H9 (cell line): Measurements from ENCODE around the gene CFC1B. TPM values are rescaled to one million over a fixed set of nuclear protein-coding genes. Genes with fewer than 3 reads are reported as not detected.
"Not testable (repeated sequence)": the region's sequence is repeated elsewhere in the genome, so short reads cannot be mapped to it uniquely, and the experiment has no call there.

Experiments used
- DNase-seq: peaks from one replicate; pipeline ENCODE4 v3.0.0-alpha.2; 2017
- H2AFZ ChIP-seq: one replicate; pipeline ENCODE4 v1.6.1; 2013; ENCODE audit warnings: mild to moderate bottlenecking, low read length, control low read depth, moderate library complexity
- H2AK5ac ChIP-seq: 2 replicates; pipeline ENCODE4 v1.6.1; 2013; ENCODE audit warnings: low read length, control low read depth, mixed read lengths; ENCODE audit not compliant: insufficient read length
- H2BK120ac ChIP-seq: one replicate; pipeline ENCODE4 v1.6.1; 2013; ENCODE audit warnings: low read depth, mild to moderate bottlenecking, low read length, control low read depth, inconsistent platforms; ENCODE audit not compliant: poor library complexity, severe bottlenecking
- H2BK12ac ChIP-seq: 2 replicates; pipeline ENCODE4 v1.6.1; 2013; ENCODE audit warnings: low read length, control low read depth, mixed read lengths, low read depth; ENCODE audit not compliant: insufficient read length
- H2BK15ac ChIP-seq: 2 replicates; pipeline ENCODE4 v1.6.1; 2013; ENCODE audit warnings: low read depth, low read length, control low read depth
- H2BK20ac ChIP-seq: one replicate; pipeline ENCODE4 v1.6.1; 2013; ENCODE audit warnings: low read depth, mild to moderate bottlenecking, low read length, control low read depth, inconsistent platforms; ENCODE audit not compliant: poor library complexity, severe bottlenecking
- H2BK5ac ChIP-seq: 2 replicates; pipeline ENCODE4 v1.6.1; 2013; ENCODE audit warnings: low read length, control low read depth, mixed read lengths; ENCODE audit not compliant: insufficient read length
- H3K14ac ChIP-seq: 2 replicates; pipeline ENCODE4 v1.6.1; 2013; ENCODE audit warnings: low read length, control low read depth; ENCODE audit not compliant: insufficient read depth
- H3K18ac ChIP-seq: 2 replicates; pipeline ENCODE4 v1.6.1; 2013; ENCODE audit warnings: low read depth, mild to moderate bottlenecking, mixed read lengths, low read length, control low read depth; ENCODE audit not compliant: insufficient read length
- H3K23ac ChIP-seq: 2 replicates; pipeline ENCODE4 v1.6.1; 2013; ENCODE audit warnings: low read length, control low read depth, mixed read lengths, low read depth; ENCODE audit not compliant: insufficient read length
- H3K23me2 ChIP-seq: 2 replicates; pipeline ENCODE4 v1.6.1; 2013; ENCODE audit warnings: low read depth, mild to moderate bottlenecking, mixed read lengths, low read length, control low read depth; ENCODE audit not compliant: insufficient read length, poor library complexity, severe bottlenecking
- H3K27ac ChIP-seq: 2 replicates; pipeline ENCODE4 v1.5.1; 2013; ENCODE audit warnings: low read length, control low read depth, mixed read lengths, low read depth; ENCODE audit not compliant: insufficient read length
- H3K27me3 ChIP-seq: 2 replicates; pipeline ENCODE4 v1.6.1; 2013; ENCODE audit warnings: low read length, control low read depth, inconsistent platforms; ENCODE audit not compliant: insufficient read depth
- H3K4ac ChIP-seq: 2 replicates; pipeline ENCODE4 v1.6.1; 2013; ENCODE audit warnings: low read depth, mild to moderate bottlenecking, control low read depth, inconsistent platforms, low read length, moderate library complexity
- H3K4me1 ChIP-seq: 2 replicates; pipeline ENCODE4 v1.6.1; 2013; ENCODE audit warnings: low read length, control low read depth, inconsistent platforms; ENCODE audit not compliant: insufficient read depth
- H3K4me2 ChIP-seq: 2 replicates; pipeline ENCODE4 v1.6.1; 2013; ENCODE audit warnings: low read length, control low read depth, mixed read lengths; ENCODE audit not compliant: insufficient read length, insufficient read depth
- H3K56ac ChIP-seq: 2 replicates; pipeline ENCODE4 v1.6.1; 2013; ENCODE audit warnings: low read depth, mild to moderate bottlenecking, mixed read lengths, low read length, control low read depth; ENCODE audit not compliant: insufficient read length
- H3K79me1 ChIP-seq: 2 replicates; pipeline ENCODE4 v1.6.1; 2013; ENCODE audit warnings: low read depth, mild to moderate bottlenecking, moderate library complexity, low read length, control low read depth, inconsistent platforms; ENCODE audit not compliant: insufficient read depth, poor library complexity, severe bottlenecking
- H3K79me2 ChIP-seq: 2 replicates; pipeline ENCODE4 v1.6.1; 2013; ENCODE audit warnings: low read length, control low read depth, inconsistent platforms; ENCODE audit not compliant: insufficient read depth
- H3K9ac ChIP-seq: 2 replicates; pipeline ENCODE4 v1.6.1; 2013; ENCODE audit warnings: low read length, control low read depth, mixed read lengths; ENCODE audit not compliant: insufficient read length; ENCODE audit errors: extremely low read depth
- H3K9me3 ChIP-seq: one replicate; pipeline ENCODE4 v1.6.1; 2013; ENCODE audit warnings: low read depth, low read length, inconsistent platforms; ENCODE audit not compliant: control insufficient read depth
- H3T11ph ChIP-seq: one replicate; pipeline ENCODE4 v1.6.1; 2013; ENCODE audit warnings: mild to moderate bottlenecking, low read length, control low read depth, inconsistent platforms
- H4K20me1 ChIP-seq: one replicate; pipeline ENCODE4 v1.6.1; 2013; ENCODE audit not compliant: control insufficient read depth, insufficient read length, insufficient read depth
- H4K5ac ChIP-seq: 2 replicates; pipeline ENCODE4 v1.6.1; 2013; ENCODE audit warnings: low read depth, mild to moderate bottlenecking, mixed read lengths, low read length, control low read depth; ENCODE audit not compliant: insufficient read length
- H4K8ac ChIP-seq: replicated peaks from 2 replicates; pipeline ENCODE4 v1.6.1; 2013; ENCODE audit warnings: low read length, control low read depth, mixed read lengths, low read depth; ENCODE audit not compliant: insufficient read length
- H4K91ac ChIP-seq: 2 replicates; pipeline ENCODE4 v1.6.1; 2013; ENCODE audit warnings: low read depth, mild to moderate bottlenecking, moderate library complexity, mixed read lengths, low read length, control low read depth; ENCODE audit not compliant: insufficient read length
- H3K27ac Mint-ChIP-seq, 3 experiments: 2 replicates in 2 of 3; 3 replicates in 1 of 3; pipeline ENCODE4 v1.8.0; 2020 to 2021; ENCODE audit warnings: mixed read lengths in 3 of 3, mild to moderate bottlenecking in 1 of 3, moderate library complexity in 1 of 3
- H3K27me3 Mint-ChIP-seq: 2 replicates; pipeline ENCODE4 v1.8.0; 2021; ENCODE audit warnings: low read depth, mild to moderate bottlenecking, moderate library complexity, mixed read lengths
- H3K36me3 Mint-ChIP-seq, 3 experiments: 2 replicates in 2 of 3; 3 replicates in 1 of 3; pipeline ENCODE4 v1.8.0; 2020 to 2021; ENCODE audit warnings: low read depth in 3 of 3, mixed read lengths in 3 of 3; ENCODE audit not compliant: insufficient read depth in 1 of 3
- H3K4me1 Mint-ChIP-seq, 2 experiments: 2 replicates each; pipeline ENCODE4 v1.8.0; 2020; ENCODE audit warnings: mixed read lengths in 2 of 2
- H3K4me3 Mint-ChIP-seq, 2 experiments: 2 replicates in 1 of 2; 3 replicates in 1 of 2; pipeline ENCODE4 v1.8.0; 2020 to 2021; ENCODE audit warnings: mild to moderate bottlenecking in 2 of 2, mixed read lengths in 2 of 2, moderate library complexity in 1 of 2
- H3K9me3 Mint-ChIP-seq, 2 experiments: 2 replicates in 1 of 2; 3 replicates in 1 of 2; pipeline ENCODE4 v1.8.0; 2020; ENCODE audit warnings: mild to moderate bottlenecking in 2 of 2, mixed read lengths in 2 of 2, moderate library complexity in 1 of 2
- WGBS: extraction: QIAGEN DNeasy Blood & Tissue Kit; methylation state at CpG from one replicate; pipeline ENCODE4 v1.1.7; 2013; ENCODE audit warnings: missing lambda C conversion rate, low lambda C conversion rate, mixed read lengths; ENCODE audit not compliant: insufficient read length; ENCODE audit errors: extremely low coverage; 5-methylcytosine and 5-hydroxymethylcytosine counted together
- total RNA-seq: library from RNA; stranded (reverse); gene quantifications from 2 replicates; pipeline ENCODE4 v1.2.1, GENCODE V29; 2021

The CFC1B gene
- total RNA-seq, 1 experiment from 2014 or later: not detected

GRCh38 chr2:130509228-130509627 is 11.8 kb upstream of the CFC1B start, which contains the start of gene POTEI:
Gene POTEI, minus strand, starts transcription at chr2:130509328. Its CDS starts 93 bp downstream, at chr2:130509235.
- H3T11ph ChIP-seq, H4K20me1 ChIP-seq, H3K27me3 Mint-ChIP-seq, H3K4me1 Mint-ChIP-seq, H3K27me3 ChIP-seq, H2AK5ac ChIP-seq, DNase-seq, H4K8ac ChIP-seq, H4K91ac ChIP-seq, H3K4ac ChIP-seq, H2AFZ ChIP-seq, H3K36me3 Mint-ChIP-seq, H4K5ac ChIP-seq, H3K4me3 Mint-ChIP-seq, H2BK12ac ChIP-seq, H3K23me2 ChIP-seq, H3K18ac ChIP-seq, H3K27ac ChIP-seq, H3K4me1 ChIP-seq, H3K14ac ChIP-seq, H2BK15ac ChIP-seq, H3K56ac ChIP-seq, H3K9ac ChIP-seq, H3K9me3 Mint-ChIP-seq, H3K23ac ChIP-seq, H3K27ac Mint-ChIP-seq, H3K79me2 ChIP-seq, H2BK5ac ChIP-seq, H3K4me2 ChIP-seq, H3K9me3 ChIP-seq, H2BK20ac ChIP-seq, H3K79me1 ChIP-seq, H2BK120ac ChIP-seq: not testable (repeated sequence)
- no CpG with 5 or more reads among the region's 13 CpGs for WGBS

- not testable (repeated sequence) for H3K18ac ChIP-seq, H3K27ac Mint-ChIP-seq, H3T11ph ChIP-seq, H4K8ac ChIP-seq, H3K4ac ChIP-seq, H3K14ac ChIP-seq, H2BK20ac ChIP-seq, H3K23ac ChIP-seq, H3K79me2 ChIP-seq, H3K27me3 ChIP-seq, H2BK15ac ChIP-seq, H4K20me1 ChIP-seq, H3K9ac ChIP-seq, H3K4me3 Mint-ChIP-seq, H3K23me2 ChIP-seq, H3K9me3 ChIP-seq, H4K5ac ChIP-seq, H3K27ac ChIP-seq, H3K4me2 ChIP-seq, H2AFZ ChIP-seq, H2BK12ac ChIP-seq, H4K91ac ChIP-seq, H2BK5ac ChIP-seq, H3K56ac ChIP-seq, H3K4me1 ChIP-seq, H3K36me3 Mint-ChIP-seq, H3K27me3 Mint-ChIP-seq, H3K79me1 ChIP-seq, H2BK120ac ChIP-seq, H3K4me1 Mint-ChIP-seq, H3K9me3 Mint-ChIP-seq, H2AK5ac ChIP-seq, DNase-seq
- WGBS: no CpG with 5 or more reads among the region's 31 CpGs
These were observed 9.9 kb upstream of the CFC1B start for GRCh38 chr2:130510807-130511746.
